D721Med (cell line): ENCODE results near the gene SSNA1.

Experiments
- DNase-seq: peaks from one replicate; pipeline ENCODE4 v3.0.0; 2011; ENCODE audit warnings: low spot score; ENCODE audit not compliant: insufficient read length
- FAIRE-seq: peaks from 2 replicates; lab custom pipeline; 2011; peaks lifted over from hg19 to GRCh38; lab: Jason Lieb, UNC
- CTCF ChIP-seq: IDR thresholded peaks from 2 replicates; pipeline ENCODE4 v1.5.1; 2012; ENCODE audit warnings: mild to moderate bottlenecking, control low read depth; ENCODE audit not compliant: insufficient read depth; ENCODE audit errors: missing control alignments

SSNA1 gene

GRCh38 chr9:137211532-137211931 is 23.1 kb downstream of the SSNA1 start:
- FAIRE-seq (no peak), DNase-seq (no peak)
- TF ChIP-seq CTCF, result no peak

DNA sequence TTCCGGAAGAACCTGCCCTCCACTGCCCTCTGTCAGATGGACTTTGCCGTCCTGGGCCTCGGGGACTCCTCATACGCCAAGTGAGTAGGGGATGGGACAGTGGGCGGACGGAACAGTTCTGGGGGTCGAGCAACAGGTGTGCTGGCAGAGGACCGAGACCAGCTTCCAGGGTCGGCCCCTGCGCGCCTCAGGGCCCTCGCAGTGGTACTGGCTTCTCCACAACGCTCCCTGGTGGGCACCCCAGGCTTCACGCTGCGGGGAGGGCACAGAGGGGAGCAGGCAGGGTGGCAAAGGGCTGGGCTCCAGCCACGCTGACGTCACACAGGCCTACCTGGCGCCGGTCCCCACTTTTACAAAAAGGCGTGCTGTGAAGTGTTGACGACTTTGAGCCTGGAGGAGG is 24.0 kb downstream of the SSNA1 start:
- FAIRE-seq (no peak), DNase-seq (no peak)
- no peak for TF ChIP-seq CTCF

GRCh38 chr9:137213160-137214060 is 24.9 kb downstream of the SSNA1 start:
- no peak for DNase-seq
- FAIRE-seq, result no peak
- TF ChIP-seq CTCF, result no peak

DNA sequence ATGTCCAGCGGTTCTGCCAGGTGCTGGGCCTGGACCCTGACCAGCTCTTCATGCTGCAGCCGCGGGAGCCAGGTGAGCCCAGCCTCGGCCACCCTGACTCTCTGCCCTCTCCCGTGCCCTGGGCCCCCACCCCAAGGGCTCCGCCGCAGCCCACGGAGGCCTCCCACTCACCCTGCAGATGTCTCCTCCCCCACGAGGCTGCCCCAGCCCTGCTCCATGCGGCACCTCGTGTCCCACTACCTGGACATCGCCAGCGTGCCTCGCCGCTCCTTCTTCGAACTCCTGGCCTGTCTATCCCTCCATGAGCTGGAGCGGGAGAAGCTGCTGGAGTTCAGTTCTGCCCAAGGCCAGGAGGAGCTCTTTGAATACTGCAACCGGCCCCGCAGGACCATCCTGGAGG is 26.1 kb downstream of the SSNA1 start:
- TF ChIP-seq CTCF, result no peak
- FAIRE-seq, result no peak
- no peak for DNase-seq

- DNase-seq (no peak), FAIRE-seq (no peak)
- TF ChIP-seq CTCF, result no peak
These were observed 26.9 kb downstream of the SSNA1 start for GRCh38 chr9:137215196-137215986.

- no peak for FAIRE-seq
- DNase-seq, result no peak
- no peak for TF ChIP-seq CTCF
These were observed 27.9 kb downstream of the SSNA1 start for GRCh38 chr9:137216188-137216965.
